Measurements from ENCODE around the gene PPM1H.

The PPM1H gene

GRCh38 chr12:62653740-62654139 is 281.2 kb downstream of the PPM1H start:
- H3K4me3 ChIP-seq (replicated peaks; ENCODE audit: low read depth, low read length): no peak overlapping the region
- TF ChIP-seq CTCF (IDR thresholded peaks at IDR 0.05; ENCODE audit: low read depth, low read length, missing control alignments): no peak
- DNase-seq (ENCODE audit: extremely low read depth, low read depth): no peak

- no peak for TF ChIP-seq CTCF (IDR thresholded peaks at IDR 0.05; ENCODE audit: low read depth, low read length, missing control alignments)
- no peak for DNase-seq (ENCODE audit: extremely low read depth, low read depth)
- no peak overlapping the region for H3K4me3 ChIP-seq (replicated peaks; ENCODE audit: low read depth, low read length)
Observed at GRCh38 chr12:62653304-62653703, 281.6 kb downstream of the PPM1H start.

- no peak for DNase-seq (ENCODE audit: extremely low read depth, low read depth)
- H3K4me3 ChIP-seq (replicated peaks; ENCODE audit: low read depth, low read length): no peak overlapping the region
- TF ChIP-seq CTCF (IDR thresholded peaks at IDR 0.05; ENCODE audit: low read depth, low read length, missing control alignments): no peak
Observed at GRCh38 chr12:62651138-62651537, 283.8 kb downstream of the PPM1H start.

GRCh38 chr12:62649412-62650138 is 285.4 kb downstream of the PPM1H start:
- no peak overlapping the region for H3K4me3 ChIP-seq (replicated peaks; ENCODE audit: low read depth, low read length)
- no peak for DNase-seq (ENCODE audit: extremely low read depth, low read depth)
- no peak for TF ChIP-seq CTCF (IDR thresholded peaks at IDR 0.05; ENCODE audit: low read depth, low read length, missing control alignments)

- no peak for DNase-seq (ENCODE audit: extremely low read depth, low read depth)
- H3K4me3 ChIP-seq (replicated peaks; ENCODE audit: low read depth, low read length): no peak overlapping the region
- no peak for TF ChIP-seq CTCF (IDR thresholded peaks at IDR 0.05; ENCODE audit: low read depth, low read length, missing control alignments)
Observed at GRCh38 chr12:62647586-62647985, 287.4 kb downstream of the PPM1H start.

- TF ChIP-seq CTCF (IDR thresholded peaks at IDR 0.05; ENCODE audit: low read depth, low read length, missing control alignments): no peak
- H3K4me3 ChIP-seq (replicated peaks; ENCODE audit: low read depth, low read length): no peak overlapping the region
- DNase-seq (ENCODE audit: extremely low read depth, low read depth): no peak
Observed at GRCh38 chr12:62646566-62646965, 288.4 kb downstream of the PPM1H start.

- H3K4me3 ChIP-seq (replicated peaks; ENCODE audit: low read depth, low read length): no peak overlapping the region
- TF ChIP-seq CTCF (IDR thresholded peaks at IDR 0.05; ENCODE audit: low read depth, low read length, missing control alignments): no peak
- no peak for DNase-seq (ENCODE audit: extremely low read depth, low read depth)
Observed at GRCh38 chr12:62643486-62643885, 291.5 kb downstream of the PPM1H start.

Measured in HFF-Myc (cell line).